HEK293 (cell line): ENCODE measurements around the gene CYP21A2.

Experiments
- CTCF ChIA-PET: fragments of 350-600 bp; formaldehyde crosslinking; extraction: SDS; loops from one replicate; lab custom pipeline; 2021; ENCODE audit warnings: antibody characterized with exemption; lab: Yijun Ruan, JAX
- POLR2A ChIA-PET: fragments of 300-600 bp; formaldehyde crosslinking; extraction: SDS; loops from one replicate; lab custom pipeline; 2020; ENCODE audit warnings: antibody characterized with exemption, inconsistent platforms; lab: Yijun Ruan, JAX
- H3K27ac ChIP-seq: fragments of 200-500 bp; sonication (Bioruptor generic); 2 replicates; pipeline ENCODE4 v1.5.1; 2014; ENCODE audit warnings: low read depth, low read length, control low read depth, inconsistent platforms; ENCODE audit errors: extremely low read depth
- H3K36me3 ChIP-seq, 2 experiments: fragments of 200-500 bp in 1 of 2; sonication (Bioruptor generic) in 1 of 2; 1 replicate in 1 of 2; 2 replicates in 1 of 2; pipeline ENCODE4 v1.5.1; 2014 to 2017; ENCODE audit warnings: inconsistent platforms in 2 of 2, low read length in 2 of 2; ENCODE audit not compliant: control insufficient read depth in 2 of 2, insufficient read depth in 1 of 2
- H3K4me1 ChIP-seq: fragments of 200-500 bp; sonication (Bioruptor generic); 2 replicates; pipeline ENCODE4 v1.5.1; 2014; ENCODE audit warnings: mild to moderate bottlenecking, low read length, inconsistent platforms; ENCODE audit not compliant: control insufficient read depth, insufficient read depth
- H3K4me3 ChIP-seq: 2 replicates; pipeline ENCODE4 v1.5.1; 2011; ENCODE audit warnings: low read depth, mild to moderate bottlenecking, control low read depth, low read length, moderate library complexity
- H3K9me3 ChIP-seq: fragments of 200-500 bp; sonication (Bioruptor generic); 2 replicates; pipeline ENCODE4 v1.5.1; 2014; ENCODE audit warnings: low read depth, low read length, inconsistent platforms; ENCODE audit not compliant: control insufficient read depth, insufficient read depth
- HOXD13 ChIP-seq: sonication (generic); formaldehyde crosslinking; IDR thresholded peaks from 2 replicates; pipeline ENCODE4 v1.8.0; 2022; ENCODE audit warnings: missing genetic modification reagents, borderline replicate concordance
- IKZF3 ChIP-seq: fragments of 450-650 bp; IDR thresholded peaks from 2 replicates; pipeline ENCODE4 v1.5.0; 2018; ENCODE audit warnings: missing biosample characterization, mild to moderate bottlenecking, missing genetic modification characterization, moderate library complexity
- KLF7 ChIP-seq: fragments of 450-650 bp; formaldehyde crosslinking; IDR thresholded peaks from 2 replicates; pipeline ENCODE4 v1.5.1; 2016; ENCODE audit warnings: missing biosample characterization, missing genetic modification characterization, borderline replicate concordance
- TRIM28 ChIP-seq: IDR thresholded peaks from 2 replicates; pipeline ENCODE4 v1.6.1; 2011; ENCODE audit warnings: low read length, control low read depth, borderline replicate concordance
- ZBTB17 ChIP-seq: fragments of 450-650 bp; formaldehyde crosslinking; IDR thresholded peaks from 2 replicates; pipeline ENCODE4 v1.5.1; 2016; ENCODE audit warnings: missing biosample characterization, missing genetic modification characterization
- ZBTB44 ChIP-seq: fragments of 450-650 bp; IDR thresholded peaks from 2 replicates; pipeline ENCODE4 v1.5.1; 2018; ENCODE audit warnings: missing biosample characterization, mild to moderate bottlenecking, missing genetic modification characterization
- ZFP69B ChIP-seq: fragments of 450-650 bp; formaldehyde crosslinking; IDR thresholded peaks from 2 replicates; pipeline ENCODE4 v1.5.1; 2016; ENCODE audit warnings: missing biosample characterization, missing genetic modification characterization
- ZNF112 ChIP-seq: fragments of 450-650 bp; formaldehyde crosslinking; IDR thresholded peaks from 2 replicates; pipeline ENCODE4 v1.5.0; 2017; ENCODE audit warnings: missing biosample characterization, missing genetic modification characterization
- ZNF140 ChIP-seq: fragments of 450-650 bp; formaldehyde crosslinking; IDR thresholded peaks from 2 replicates; pipeline ENCODE4 v1.5.1; 2016; ENCODE audit warnings: missing biosample characterization, missing genetic modification characterization
- ZNF19 ChIP-seq: fragments of 450-650 bp; formaldehyde crosslinking; IDR thresholded peaks from 2 replicates; pipeline ENCODE4; 2016; ENCODE audit warnings: missing biosample characterization, missing genetic modification characterization, low read depth
- ZNF280C ChIP-seq: fragments of 450-650 bp; formaldehyde crosslinking; IDR thresholded peaks from 2 replicates; pipeline ENCODE4 v1.5.1; 2016; ENCODE audit warnings: missing biosample characterization, missing genetic modification characterization
- ZNF37A ChIP-seq: fragments of 450-650 bp; IDR thresholded peaks from 2 replicates; pipeline ENCODE4 v1.5.1; 2018; ENCODE audit warnings: missing biosample characterization, missing genetic modification characterization
- ZNF513 ChIP-seq: fragments of 450-650 bp; IDR thresholded peaks from 2 replicates; pipeline ENCODE4 v1.5.1; 2018; ENCODE audit warnings: missing biosample characterization, missing genetic modification characterization
- ZNF521 ChIP-seq: fragments of 450-650 bp; formaldehyde crosslinking; IDR thresholded peaks from 2 replicates; pipeline ENCODE4 v1.5.1; 2017; ENCODE audit warnings: missing biosample characterization, mild to moderate bottlenecking, missing genetic modification characterization
- ZNF561 ChIP-seq: fragments of 450-650 bp; IDR thresholded peaks from 2 replicates; pipeline ENCODE4 v1.5.1; 2018; ENCODE audit warnings: missing biosample characterization, missing genetic modification characterization, borderline replicate concordance
- TF ChIP-seq, protein P1 (sequence below): IDR thresholded peaks from 2 replicates; pipeline ENCODE4 v1.6.1; 2011; ENCODE audit warnings: mild to moderate bottlenecking, low read depth, low read length, borderline replicate concordance

CYP21A2 gene

GRCh38 chr6:32068867-32069266 is 30.7 kb downstream of the CYP21A2 start:
- CTCF ChIA-PET: interaction anchor here (1.2 to 1.8 kb wide), 2 partner anchors 21 to 48 kb away, joined by 3 to 8 read pairs; no protein-coding TSS in a partner anchor
- POLR2A ChIA-PET: no interaction called here
- Histone ChIP-seq H3K4me3 (no peak overlapping the region), H3K36me3 (no peaks in the 10 kb centered on the region), H3K27ac (no peak overlapping the region), H3K4me1 (no peaks in the 10 kb centered on the region)
- TF ChIP-seq ZNF37A (tag by site-specific recombination): no peak
- TF ChIP-seq, protein P1, sequence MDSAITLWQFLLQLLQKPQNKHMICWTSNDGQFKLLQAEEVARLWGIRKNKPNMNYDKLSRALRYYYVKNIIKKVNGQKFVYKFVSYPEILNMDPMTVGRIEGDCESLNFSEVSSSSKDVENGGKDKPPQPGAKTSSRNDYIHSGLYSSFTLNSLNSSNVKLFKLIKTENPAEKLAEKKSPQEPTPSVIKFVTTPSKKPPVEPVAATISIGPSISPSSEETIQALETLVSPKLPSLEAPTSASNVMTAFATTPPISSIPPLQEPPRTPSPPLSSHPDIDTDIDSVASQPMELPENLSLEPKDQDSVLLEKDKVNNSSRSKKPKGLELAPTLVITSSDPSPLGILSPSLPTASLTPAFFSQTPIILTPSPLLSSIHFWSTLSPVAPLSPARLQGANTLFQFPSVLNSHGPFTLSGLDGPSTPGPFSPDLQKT: no peak
- TF ChIP-seq, all 188 proteins: peak for 0
- H3K9me3 ChIP-seq: no peaks in the 10 kb centered on the region

DNA sequence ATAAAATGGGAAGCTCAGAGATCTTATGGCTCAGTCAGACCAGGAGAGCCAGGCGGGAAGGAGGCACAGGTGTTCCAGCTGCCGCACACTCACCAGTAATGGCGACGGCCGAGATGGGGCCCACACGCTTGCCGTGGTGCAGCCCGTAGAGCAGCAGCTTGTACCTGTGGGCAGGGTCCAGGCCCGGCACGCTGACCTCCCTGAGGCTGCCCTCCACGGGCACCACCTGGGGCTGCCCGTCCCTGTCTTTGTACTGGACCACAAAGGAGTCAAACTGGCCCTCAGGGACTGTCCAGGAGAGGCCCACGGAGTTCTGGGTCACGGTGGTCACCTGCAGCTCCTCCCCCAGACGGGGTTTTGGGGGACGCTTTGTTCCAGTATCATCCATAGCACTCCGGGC is 31.2 kb downstream of the CYP21A2 start:
- H3K4me1 ChIP-seq: no peaks in the 10 kb centered on the region
- TF ChIP-seq ZNF513: no peak
- no peak for TF ChIP-seq ZNF521 (tag by site-specific recombination)
- H3K36me3 ChIP-seq: no peaks in the 10 kb centered on the region
- H3K9me3 ChIP-seq: no peaks in the 10 kb centered on the region
- no peak overlapping the region for H3K27ac ChIP-seq
- ChIA-PET POLR2A (no interaction called here), CTCF (interaction anchor here (1.2 to 1.8 kb wide), 2 partner anchors 21 to 47 kb away, joined by 3 to 8 read pairs; no protein-coding TSS in a partner anchor)
- H3K4me3 ChIP-seq: no peak overlapping the region

- ChIA-PET POLR2A (no interaction called here), CTCF (interaction anchor here (1.2 to 1.8 kb wide), 2 partner anchors 22 to 47 kb away, joined by 3 to 8 read pairs; no protein-coding TSS in a partner anchor)
These were observed 31.8 kb downstream of the CYP21A2 start for GRCh38 chr6:32069878-32070515.

More at GRCh38 chr6:32069878-32070515, 31.8 kb downstream of the CYP21A2 start:
- Histone ChIP-seq H3K4me3 (no peak overlapping the region), H3K36me3 (no peaks in the 10 kb centered on the region), H3K9me3 (no peaks in the 10 kb centered on the region), H3K4me1 (no peaks in the 10 kb centered on the region), H3K27ac (no peak overlapping the region)
- no peak for TF ChIP-seq ZNF19 (tag by site-specific recombination)
- TF ChIP-seq ZFP69B (tag by site-specific recombination): no peak
- TF ChIP-seq ZNF280C (tag by site-specific recombination): no peak
- no peak for TF ChIP-seq ZBTB44
- no peak for TF ChIP-seq ZNF140 (tag by site-specific recombination)
- no peak for TF ChIP-seq IKZF3
- TF ChIP-seq ZNF112 (tag by site-specific recombination): no peak
- TF ChIP-seq TRIM28: no peak
- no peak for TF ChIP-seq HOXD13 (CRISPR knock-in tag)
- no peak for TF ChIP-seq ZBTB17 (tag by site-specific recombination)
- TF ChIP-seq KLF7 (tag by site-specific recombination): no peak
- no peak for TF ChIP-seq ZNF561 (tag by site-specific recombination)
